Stimulated activated CD4-positive, alpha-beta T cell treated with anti-CD3 and anti-CD28 coated beads, Interleukin-1b, Interleukin-23, amount 100 ng/mL, for 4 hours (primary cell): ENCODE results near the gene VIPR2.
"Not testable (repeated sequence)": the region's sequence is repeated elsewhere in the genome, so short reads cannot be mapped to it uniquely, and the experiment has no call there.

Source experiments
- DNase-seq, 2 donors: peaks; one replicate each; pipeline ENCODE4 v3.0.0-alpha.2; 2020; ENCODE audit warnings: low read depth in 2 of 2

Gene VIPR2, protein sequence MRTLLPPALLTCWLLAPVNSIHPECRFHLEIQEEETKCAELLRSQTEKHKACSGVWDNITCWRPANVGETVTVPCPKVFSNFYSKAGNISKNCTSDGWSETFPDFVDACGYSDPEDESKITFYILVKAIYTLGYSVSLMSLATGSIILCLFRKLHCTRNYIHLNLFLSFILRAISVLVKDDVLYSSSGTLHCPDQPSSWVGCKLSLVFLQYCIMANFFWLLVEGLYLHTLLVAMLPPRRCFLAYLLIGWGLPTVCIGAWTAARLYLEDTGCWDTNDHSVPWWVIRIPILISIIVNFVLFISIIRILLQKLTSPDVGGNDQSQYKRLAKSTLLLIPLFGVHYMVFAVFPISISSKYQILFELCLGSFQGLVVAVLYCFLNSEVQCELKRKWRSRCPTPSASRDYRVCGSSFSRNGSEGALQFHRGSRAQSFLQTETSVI

DNA sequence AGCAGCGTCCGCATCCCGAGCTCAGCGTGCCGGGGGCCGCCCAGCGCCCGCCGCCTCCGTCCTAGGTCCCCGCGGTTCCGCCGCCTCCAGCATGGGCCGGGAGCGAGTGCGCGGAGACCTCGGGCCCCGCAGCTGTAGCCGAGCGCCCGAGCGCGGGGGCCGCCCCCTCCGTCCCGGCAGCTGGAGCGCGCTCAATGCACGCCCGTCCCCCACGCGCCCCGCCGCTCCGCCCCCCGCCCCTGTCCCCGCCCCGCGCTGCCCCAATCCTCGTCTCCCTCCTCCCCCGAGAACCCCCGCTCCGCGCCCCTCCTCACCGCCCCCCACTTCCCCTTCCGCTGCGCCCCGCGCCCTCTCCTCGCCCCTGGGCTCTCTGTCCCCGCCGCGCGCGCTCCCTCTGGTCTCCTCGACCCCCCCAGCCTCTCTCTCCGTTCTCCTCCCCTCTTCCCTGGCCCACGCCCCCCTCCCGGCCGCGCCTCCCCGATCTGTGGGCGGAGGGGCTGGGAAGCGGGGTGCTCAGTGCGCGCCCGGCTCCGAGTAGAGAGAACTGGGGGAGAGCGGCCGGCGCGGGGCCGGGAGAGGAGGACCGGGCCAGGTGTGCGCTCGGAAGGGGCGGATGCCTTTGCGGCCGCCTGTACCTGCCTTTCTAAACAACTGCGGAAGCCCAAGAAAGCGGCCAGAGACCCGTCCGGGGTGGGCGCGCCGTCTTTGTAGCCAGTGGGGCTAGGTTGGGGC lies at the start of gene VIPR2:
Gene VIPR2, minus strand, starts transcription at position 110 of the 732 bp plus-strand sequence. Its CDS starts 96 bp downstream, at position 14.
- DNase-seq: peak; percentile 5 to 24

DNA sequence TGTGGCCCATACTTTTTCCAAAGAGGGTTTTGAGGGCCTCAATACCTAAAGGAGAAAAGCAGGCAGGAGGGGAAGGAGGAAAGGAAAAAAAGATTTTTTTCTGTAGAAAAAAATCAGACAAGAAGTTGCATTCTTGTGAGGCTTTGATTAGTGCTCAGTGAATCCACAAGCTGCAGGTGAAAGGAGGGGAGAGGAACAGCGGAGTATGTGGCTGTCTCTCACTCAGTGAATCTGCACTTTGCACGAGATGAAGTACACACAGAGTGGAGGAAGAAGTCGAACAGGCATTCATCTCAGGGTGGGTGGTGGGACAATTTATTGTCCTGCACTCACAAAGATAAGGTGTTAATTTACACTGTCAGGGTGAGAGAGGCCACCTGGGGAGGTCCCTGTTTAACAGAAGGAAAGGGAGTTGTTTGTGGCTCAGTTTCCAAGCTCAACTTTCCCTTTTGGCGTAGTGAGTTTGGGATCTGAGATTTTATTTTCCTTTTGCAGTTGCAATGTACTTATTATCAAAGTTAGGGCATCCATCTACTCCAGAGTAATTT lies 49.0 kb upstream of the VIPR2 start:
- DNase-seq: no peak

DNA sequence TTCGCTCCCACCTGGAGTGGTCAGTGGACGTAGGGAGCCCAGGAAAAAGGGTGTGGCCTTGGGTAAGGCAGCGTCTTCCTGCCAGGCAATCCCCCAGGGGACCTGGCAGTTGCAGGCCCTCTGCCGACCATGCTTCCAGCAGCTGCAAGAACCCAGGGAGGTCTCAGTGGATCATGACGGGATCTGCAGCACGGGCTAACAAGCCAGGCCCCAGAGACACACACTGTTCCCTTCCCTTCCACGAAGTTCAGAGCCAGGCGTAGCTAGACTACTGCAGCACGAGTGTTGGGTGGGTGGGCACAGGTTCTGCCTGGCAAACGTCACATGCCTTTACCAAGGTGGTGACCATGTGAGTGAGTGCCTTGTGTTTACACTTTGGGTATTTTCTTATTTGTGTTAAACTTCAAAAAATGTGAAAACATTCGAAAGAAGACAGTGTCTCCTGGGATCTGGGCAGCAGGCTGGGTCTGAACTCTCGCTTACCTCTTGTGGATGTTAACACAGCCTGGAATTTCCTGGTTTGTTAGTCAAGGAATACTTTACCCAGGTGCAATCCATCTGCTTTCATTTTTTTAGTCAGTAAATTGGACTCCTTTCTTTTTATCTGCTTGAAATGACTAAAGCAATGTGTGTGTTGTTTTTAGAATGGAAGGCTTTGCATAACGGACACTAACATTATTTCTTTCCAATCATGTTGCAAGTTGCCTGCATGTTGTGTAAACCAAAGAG lies 48.2 kb upstream of the VIPR2 start:
- no peak for DNase-seq

DNA sequence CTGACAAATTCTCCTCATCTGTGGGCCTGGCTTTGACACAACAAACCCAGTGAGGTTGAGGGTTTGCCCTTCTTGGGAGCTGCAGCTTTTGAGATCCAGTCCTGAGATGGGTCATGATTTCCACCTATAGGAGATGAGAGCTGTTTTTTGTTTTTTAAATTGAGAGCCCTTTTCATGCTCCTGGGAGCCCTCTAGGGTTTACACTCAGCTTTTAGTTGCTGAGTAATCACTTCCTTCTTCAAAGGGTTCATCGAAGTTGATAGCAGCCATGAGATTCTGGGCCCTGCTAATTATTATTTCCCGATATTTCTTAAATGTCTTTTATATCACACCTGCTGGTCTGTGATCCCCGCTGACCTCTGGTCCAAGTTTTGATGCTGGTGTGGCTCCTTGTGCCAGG lies 47.3 kb upstream of the VIPR2 start:
- no peak for DNase-seq

DNA sequence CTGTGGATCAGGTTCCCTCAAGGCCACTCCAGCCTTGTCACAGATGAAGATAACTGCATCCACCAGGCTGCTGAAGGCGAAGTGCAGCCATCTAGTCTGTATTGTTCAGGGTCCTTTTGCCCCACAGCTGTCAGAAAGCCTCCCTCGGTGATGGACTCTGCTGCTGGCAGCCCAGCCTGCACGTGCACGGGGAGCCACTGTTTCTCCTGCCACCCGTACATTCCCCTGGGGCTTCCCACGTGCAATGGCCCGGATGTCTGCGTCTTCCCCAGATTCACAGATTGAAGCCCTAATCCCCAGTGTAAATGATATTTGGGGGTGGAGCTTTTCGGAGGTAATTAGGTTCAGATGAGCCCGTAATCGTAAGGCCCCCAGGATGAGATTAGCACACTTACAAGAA lies 46.6 kb upstream of the VIPR2 start:
- DNase-seq: no peak

DNA sequence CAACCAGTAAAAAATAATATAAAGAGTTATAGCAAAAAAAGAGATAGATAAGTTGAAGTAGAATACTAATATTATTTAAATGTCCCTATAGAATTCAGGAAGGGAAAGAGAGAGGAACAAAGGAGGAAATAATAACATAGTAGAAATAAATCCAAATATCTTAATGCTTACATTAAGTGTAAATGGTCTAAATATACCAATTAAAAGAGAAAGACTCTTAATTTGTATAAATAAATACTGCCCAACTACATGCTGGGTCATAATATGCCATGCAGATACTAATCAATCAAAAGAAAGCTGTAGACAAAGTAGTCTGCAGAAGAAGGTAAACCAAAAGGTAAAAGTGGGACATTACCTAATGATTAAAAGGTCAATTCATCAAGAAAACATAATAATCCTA lies 43.3 kb upstream of the VIPR2 start:
- DNase-seq: no peak

DNA sequence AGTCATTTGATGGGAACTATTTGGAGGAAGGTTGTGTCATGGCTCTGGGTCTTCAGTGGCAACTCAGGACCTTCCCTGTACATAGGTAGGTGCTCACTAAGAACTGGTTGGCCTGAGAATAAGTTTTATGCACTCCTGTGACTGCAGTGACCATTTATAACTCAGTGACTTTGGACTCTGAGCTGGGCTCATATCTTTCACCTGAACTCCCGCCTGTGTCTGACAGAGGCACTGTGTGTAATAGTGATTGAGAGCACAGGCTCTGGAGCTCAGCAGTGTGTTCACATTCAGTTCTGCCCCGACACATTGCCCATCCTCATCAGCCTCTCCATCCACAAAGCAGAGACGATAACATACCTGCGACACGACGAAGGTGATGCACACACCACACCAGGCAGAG lies 34.6 kb upstream of the VIPR2 start:
- no peak for DNase-seq

DNA sequence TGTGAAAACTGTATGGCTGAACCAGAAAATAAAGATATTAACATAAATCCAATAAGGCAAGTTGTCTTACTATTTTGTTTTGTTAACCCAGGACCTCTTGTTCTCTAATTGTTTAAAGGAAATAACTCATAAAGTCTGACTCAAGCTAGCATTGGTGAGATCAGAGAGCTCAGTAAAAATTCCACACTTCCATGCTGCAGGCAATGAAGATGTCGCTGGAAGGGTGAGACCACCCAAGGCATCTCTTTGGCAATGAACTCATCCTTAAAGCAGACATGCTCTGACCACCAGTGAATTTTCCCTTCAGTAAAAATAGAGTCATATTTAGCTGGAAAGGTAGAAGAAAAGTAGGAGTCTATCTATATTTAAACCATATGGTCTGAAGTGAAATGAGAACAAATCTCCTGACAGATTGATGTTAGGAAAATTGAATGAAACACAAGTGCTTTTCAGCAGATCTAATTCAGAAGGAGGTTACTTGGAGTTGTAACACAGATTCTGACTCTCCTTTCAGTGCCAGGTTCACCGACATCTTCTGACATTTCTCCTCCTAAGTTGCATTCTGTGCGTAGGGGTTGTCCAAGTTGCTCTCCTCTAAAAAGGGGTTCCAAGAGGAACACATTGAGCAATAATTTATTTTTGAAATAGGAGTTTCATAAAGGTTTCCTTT lies 32.8 kb upstream of the VIPR2 start:
- DNase-seq: no peak

DNA sequence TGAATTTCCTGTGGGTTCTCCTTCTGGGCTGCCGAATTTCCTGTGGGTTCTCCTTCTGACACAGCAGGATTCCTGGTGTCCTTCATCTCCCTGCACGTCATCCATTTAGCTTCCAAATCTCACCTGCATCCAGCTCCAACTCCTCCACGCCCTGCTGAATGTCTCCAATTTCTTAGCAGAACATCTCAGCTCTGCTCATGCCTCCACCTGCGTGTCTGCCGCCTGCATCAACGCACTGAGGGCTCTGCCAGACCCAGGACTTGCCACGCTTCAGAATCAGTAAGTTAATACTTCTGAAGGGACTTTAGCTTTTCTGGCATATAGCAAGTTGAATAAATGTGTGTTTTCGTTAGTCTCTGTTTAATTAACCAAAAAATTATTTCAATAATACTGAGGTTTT lies 31.1 kb upstream of the VIPR2 start:
- no peak for DNase-seq

DNA sequence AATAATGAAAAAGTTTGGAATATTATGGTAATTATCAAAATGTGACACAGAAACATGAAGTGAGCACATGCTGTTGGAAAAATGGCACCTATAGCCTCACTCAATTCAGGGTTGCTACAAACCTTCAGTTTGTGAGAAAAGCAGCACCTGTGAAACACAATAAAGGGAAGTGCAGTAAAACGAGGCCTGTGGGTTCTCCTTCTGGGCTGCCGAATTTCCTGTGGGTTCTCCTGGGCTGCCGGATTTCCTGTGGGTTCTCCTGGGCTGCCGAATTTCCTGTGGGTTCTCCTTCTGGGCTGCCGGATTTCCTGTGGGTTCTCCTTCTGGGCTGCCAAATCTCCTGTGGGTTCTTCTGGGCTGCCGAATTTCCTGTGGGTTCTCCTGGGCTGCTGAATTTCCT lies 30.4 kb upstream of the VIPR2 start:
- DNase-seq: not testable (repeated sequence)

DNA sequence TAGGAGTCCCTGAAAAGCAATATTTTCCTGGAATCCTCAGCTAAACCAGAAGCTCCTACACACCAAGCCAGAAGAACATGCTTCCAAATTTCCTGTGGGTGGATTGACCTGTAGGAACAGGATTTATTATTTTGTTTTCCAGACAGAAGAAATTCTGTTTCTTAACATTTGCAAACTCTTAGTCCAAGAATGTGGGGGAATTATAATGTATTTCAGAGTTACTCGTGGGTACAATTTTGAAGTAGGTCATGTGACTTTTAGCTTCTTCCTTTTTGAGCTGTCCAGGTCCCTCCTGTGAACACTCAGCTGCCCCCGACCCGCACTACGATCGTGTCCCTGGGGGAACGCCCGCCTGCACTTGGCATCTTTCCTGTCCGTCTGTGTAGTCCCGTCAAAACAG lies 27.7 kb upstream of the VIPR2 start:
- no peak for DNase-seq

DNA sequence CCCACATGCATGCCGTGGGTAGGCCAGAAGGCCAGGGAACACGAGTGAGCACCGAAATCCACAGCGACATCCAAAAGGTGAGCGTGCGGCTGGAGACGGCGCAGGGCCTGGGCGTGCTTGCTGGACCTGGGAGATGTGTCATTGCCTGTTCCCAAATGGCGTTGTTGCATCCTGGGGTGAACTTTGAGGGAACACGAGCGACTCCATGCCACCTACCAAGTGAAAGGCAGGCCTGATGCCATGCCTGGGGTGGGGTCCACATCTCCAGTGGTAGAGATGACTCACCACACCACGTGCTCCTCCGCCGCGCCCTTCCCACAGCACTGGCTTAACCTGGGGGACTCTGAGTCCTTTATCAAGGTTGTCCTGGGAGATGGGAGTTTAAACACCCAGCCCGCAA lies 24.7 kb upstream of the VIPR2 start:
- no peak for DNase-seq

DNA sequence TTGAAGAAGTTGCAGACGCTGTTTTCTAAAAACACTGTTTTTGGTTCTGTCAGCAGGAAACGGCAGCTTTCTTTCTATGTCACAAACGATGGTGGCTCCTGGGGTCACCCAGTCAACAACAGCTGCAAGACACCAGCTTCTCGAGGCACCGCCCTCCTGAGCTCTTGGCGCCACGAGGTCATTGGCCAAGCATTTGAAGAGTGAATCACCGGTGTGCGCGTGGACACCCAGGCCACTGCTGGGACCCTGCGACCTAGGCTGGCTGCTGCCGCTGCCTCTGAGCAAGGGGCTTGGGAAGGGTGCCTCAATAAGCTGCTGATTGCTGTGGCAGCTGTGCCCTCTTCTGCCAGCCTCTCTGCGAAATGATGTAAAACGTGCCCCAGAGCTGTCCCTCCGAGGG lies 22.5 kb upstream of the VIPR2 start:
- DNase-seq: no peak

DNA sequence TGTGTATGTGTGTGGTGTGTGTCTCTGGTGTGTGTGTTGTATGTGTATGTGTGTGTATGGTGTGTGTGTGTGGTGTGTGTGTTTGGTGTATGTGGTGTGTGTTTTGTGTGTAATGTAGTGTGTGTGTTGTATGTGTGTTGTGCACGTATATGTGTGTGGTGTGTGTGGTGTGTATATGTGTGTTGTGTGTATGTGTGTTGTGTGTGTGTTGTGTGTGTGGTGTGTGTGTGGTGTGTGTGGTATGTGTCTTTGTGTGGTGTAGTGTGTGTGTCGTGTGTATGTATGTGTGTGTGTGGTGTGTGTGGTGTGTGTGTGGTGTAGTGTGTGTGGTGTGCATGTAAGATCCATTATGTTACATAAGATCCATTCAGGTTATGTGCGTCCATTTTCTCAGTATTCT lies 21.9 kb upstream of the VIPR2 start:
- DNase-seq: no peak

DNA sequence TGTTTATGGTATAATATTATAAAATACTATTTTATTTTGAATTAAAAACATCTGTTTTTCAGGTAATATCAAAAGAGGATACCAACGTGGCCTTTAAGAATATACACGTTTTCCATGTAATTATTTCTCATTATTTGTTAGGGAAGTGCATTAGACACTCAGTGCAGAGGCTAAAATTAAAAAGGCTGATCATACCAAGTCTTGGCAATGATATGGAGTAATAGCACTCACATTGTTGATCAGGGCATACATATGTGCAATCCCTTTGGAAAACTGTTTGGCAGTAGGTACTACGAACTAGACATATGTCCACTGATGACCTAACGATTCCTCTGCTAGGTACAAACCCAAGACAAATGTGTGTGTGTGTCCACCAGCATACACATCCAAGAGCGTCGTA lies 20.7 kb upstream of the VIPR2 start:
- DNase-seq: no peak

DNA sequence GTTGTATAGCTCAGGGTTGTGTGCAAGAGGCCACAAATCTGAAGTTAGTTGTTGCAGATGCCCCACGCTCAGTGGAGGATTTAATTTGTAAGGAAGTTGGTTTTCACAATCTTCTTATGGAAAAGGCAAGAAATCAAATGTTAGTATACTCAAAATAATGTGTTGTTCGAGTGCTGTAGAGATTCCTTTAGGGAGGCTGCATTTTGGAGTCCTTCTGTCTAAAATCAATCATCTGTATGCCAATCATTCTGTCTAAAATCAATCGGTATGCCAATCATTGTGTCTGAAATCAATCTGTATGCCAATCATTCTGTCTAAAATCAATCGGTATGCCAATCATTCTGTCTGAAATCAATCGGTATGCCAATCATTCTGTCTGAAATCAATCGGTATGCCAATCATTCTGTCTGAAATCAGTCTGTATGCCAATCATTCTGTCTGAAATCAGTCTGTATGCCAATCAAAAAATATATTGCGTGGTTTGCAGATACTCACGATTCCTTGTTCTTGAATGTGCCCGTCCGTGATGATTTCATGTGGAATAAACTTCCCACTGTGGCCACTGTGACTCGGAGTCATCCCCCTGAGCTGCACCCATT lies 19.1 kb upstream of the VIPR2 start:
- DNase-seq: not testable (repeated sequence)

DNA sequence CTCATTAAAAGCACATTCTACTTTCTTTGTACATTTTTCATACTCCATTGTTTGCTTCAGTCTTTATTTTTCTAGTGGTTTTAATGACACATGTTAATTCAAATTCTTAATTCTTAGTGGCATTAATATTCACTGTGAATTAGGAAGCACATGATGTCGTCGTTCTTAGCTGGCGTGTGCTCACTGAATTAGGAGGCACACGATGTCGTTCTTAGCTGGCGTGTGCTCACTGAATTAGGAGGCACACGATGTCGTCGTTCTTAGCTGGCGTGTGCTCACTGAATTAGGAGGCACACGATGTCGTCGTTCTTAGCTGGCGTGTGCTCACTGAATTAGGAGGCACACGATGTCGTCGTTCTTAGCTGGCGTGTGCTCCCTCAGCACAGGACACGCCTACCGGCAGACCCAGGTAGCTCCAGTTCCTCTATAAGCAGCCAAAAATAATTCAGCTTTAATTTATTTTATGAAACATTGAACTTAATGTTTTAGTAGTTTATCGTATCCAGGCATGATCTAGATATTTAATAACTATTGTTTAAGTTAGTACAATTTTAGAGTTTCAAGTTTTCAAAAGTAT lies 17.5 kb upstream of the VIPR2 start:
- DNase-seq: not testable (repeated sequence)

DNA sequence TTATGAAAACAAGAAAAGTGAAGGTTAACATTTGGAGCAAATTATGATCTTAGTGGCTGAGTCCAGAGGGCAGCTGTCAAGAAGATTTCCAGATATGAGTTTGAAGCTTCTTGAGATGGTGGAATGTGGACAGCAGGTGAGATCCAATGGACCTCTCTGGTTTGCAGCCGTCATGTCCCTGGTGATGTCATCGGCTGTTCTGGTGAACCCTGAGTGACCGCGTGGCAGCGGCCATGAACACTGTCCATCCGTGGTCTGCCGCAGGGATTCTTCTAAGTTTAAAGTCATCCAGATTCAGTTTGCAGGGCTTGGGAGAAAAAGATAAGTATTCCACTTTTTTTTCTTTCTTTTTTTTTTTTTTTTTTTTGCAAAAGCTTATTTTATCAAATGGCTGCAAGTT lies 15.8 kb upstream of the VIPR2 start:
- no peak for DNase-seq

DNA sequence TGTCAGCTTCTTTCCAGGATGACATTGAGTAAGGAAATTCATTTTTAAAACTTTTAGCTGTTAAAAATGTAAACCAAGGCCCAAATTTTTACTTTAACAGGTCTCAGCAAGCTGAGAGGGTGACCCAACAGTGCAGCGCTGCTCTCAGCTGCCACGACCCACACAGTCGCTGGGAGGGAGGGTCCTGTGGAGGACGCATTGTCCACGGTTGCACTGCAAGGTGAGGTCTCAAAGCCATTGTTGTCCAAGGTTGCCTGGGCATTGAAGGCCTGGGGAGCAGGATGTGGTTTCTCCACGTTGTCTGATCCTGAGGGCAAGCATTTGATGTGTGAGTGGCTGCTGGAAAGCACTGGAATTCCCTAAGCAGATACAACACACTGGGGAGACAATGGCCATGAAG lies 15.1 kb upstream of the VIPR2 start:
- DNase-seq: no peak

DNA sequence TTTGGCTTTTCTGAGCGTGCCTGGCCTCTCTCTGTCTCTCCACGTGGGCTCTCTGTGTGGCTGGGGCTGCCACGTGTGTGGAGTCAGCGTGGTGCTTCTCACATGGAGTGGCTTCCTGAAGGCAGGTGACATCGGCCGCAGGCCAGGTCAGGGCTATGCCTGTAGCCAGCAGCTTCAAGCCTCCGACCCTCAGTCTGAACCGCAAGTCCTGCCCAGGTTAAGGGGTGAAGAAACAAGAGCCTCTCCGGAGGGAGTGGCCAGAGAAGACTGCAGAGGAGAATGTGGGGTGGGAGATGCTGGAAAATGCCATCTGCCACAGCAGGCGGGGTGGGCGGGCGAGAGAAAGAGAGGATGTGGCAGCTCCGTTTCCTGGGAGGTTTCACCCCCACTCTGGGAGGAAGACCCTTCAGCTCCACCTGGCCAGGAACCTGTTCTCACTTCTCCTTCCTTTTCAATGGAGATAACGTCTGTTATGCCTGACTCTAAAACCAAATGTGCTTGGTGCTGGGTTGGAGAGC lies 14.3 kb upstream of the VIPR2 start:
- no peak for DNase-seq
